Activated CD4-positive, alpha-beta T cell treated with anti-CD3 and anti-CD28 coated beads for 1 hour (primary cell): Measurements from ENCODE around the gene STXBP5L.
"Not testable (repeated sequence)": the region's sequence is repeated elsewhere in the genome, so short reads cannot be mapped to it uniquely, and the experiment has no call there.

Experiments
- DNase-seq: peaks from one replicate; pipeline ENCODE4 v3.0.0-alpha.2; 2020

Gene STXBP5L

GRCh38 chr3:121063628-121064027 lies 155.6 kb downstream of the STXBP5L start:
- DNase-seq: no peak

DNA sequence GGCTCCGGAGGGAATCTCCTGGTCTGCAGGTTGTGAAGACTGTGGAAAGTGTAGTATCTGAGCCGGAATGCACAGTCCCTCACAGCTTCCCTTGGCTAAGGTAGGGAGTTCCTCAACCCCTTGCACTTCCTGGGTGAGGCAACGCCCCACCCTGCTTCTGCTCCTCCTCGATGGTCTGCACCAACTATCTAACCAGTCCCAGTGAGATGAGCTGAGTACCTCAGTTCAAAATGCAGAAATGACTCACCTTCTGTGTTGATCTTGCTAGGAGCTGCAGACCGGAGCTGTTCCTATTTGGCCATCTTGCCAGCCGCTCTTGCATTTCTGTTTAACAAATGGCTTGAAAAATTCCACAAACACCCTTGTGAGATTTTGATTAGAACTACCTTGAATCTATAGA lies 156.1 kb downstream of the STXBP5L start:
- no peak for DNase-seq

GRCh38 chr3:121072133-121072532 lies 164.1 kb downstream of the STXBP5L start:
- DNase-seq: no peak

DNA sequence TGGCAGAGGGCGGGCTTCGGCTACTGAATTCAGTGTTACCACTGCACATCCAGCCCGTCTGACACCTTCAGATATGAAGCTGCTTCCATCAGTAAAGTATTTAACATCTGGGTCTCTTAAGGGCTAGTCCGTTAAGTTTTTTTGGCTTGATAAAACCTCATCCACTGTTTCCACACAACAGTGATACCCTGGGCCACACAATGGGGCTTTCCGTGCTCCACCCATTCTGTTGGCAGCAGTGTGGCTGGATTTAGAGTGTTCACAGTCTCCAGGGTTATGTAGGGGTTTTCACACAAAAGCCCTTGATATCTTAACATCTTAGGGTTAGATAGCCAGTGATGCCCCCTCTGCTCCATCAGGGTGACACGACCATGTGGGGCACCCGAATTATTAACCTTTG lies 165.0 kb downstream of the STXBP5L start:
- DNase-seq: no peak

GRCh38 chr3:121075191-121075590 lies 167.2 kb downstream of the STXBP5L start:
- DNase-seq: no peak

DNA sequence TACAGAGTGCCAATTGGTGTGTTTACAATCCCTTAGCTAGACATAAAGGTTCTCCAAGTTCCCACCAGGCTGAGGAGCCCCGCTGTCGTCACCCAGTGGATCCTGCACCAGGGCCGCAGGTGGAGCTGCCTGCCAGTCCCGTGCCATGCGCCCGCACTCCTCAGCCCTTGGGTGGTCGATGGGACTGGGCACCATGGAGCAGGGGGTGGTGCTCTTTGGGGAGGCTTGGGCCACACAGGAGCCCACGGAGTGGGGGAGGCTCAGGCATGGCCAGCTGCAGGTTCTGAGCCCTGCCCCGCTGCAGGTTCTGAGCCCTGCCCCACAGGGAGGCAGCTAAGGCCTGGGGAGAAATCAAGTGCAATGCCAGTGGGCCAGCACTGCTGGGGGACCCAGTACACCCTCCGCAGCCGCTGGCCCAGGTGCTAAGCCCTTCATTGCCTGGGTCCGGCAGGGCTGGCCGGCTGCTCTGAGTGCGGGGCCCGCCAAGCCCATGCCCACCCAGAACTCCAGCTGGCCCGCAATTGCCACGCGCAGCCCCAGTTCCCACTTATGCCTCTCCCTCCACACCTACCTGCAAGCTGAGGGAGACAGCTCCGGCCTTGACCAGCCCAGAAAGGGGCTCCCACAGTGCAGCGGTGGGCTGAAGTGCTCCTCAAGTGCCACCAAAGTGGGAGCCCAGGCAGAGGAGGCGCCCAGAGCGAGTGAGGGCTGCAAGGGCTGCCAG lies 170.5 kb downstream of the STXBP5L start:
- DNase-seq: not testable (repeated sequence)

DNA sequence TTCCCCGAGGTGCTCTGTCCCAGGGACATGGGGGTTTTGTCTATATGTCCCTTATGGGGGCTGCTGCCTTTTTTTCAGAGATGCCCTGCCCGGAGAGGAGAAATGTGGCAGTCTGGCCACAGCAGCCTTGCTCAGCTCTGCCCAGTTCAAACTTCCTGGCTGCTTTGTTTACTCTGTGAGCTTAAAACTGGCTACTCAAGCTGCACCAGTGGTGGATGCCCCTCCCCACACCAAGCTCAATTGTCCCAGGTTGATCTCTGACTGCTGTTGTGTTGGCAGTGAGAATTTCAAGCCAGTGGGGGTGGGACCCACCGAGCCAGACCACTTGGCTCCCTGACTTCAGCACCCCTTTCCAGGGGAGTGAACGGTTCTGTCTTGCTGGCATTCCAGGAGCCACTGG lies 188.9 kb downstream of the STXBP5L start:
- DNase-seq: no peak

- not testable (repeated sequence) for DNase-seq
Observed at GRCh38 chr3:121111086-121111485, 203.1 kb downstream of the STXBP5L start.

GRCh38 chr3:121111914-121112612 lies 204.1 kb downstream of the STXBP5L start:
- no peak for DNase-seq

DNA sequence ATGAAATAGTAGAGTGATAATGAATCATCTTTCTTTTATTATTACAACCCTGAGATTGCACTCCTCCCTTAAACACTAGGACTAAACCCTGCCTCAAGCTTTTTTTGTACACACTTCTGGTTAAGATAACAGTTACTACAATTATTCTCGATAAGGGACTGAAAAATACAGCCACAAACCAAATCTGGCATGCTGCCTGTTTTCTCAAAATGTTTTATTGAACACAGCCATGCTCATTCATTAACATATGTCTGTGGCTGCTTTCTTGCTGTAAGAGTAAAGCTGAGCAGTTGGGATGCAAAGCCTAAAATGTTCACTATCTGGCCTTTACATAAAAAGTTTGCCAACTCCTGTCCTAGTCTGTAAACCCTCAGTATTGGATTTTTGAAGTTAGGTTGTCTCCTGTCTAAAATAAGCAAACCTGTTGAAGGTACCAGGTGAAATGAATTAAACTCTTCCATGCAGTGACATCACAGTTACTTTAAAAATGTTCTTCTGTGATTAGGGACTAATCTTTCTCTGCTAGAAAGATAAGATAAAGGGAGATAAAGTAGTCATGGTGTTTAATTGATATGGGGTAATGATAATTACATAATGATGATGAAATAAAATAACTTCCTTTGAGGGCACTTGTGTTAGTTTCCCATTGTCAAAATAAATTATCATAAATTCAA lies 218.2 kb downstream of the STXBP5L start:
- no peak for DNase-seq

DNA sequence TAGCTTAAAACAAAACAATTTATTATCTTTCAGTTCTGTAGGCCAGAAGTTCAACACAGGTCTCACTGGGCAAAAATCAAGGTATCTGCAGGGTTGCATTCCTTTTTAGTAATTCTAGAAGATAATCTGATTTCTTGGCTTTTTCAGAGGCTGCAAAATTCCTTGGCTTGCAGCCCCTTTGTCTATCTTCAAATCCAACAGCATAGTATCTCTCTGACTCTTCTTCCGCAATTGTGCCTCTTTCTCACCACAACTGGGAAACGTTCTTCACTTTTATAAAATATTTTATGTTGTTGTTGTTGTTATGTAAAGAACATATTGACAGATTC lies 218.7 kb downstream of the STXBP5L start:
- DNase-seq: no peak

GRCh38 chr3:121152573-121152972 lies 244.6 kb downstream of the STXBP5L start:
- no peak for DNase-seq

GRCh38 chr3:121153851-121154250 lies 245.8 kb downstream of the STXBP5L start:
- DNase-seq: no peak

DNA sequence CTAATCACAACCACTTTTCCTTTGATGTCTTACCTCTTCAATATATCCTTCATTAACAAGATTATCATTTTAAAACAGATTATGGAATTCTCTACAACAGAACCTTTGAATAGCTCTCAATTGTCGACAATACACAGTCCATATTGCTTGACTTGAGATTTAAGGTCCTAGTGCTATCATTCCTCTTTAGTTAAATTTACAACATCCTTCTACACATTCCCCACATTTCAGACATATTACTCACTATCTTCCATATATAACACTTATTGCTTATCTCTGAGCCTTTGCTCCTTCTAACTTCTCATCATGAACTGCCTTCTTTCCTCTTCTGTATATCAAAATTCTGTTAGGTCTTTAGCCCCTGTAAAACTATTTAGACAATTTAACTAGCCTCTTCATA lies 247.0 kb downstream of the STXBP5L start:
- no peak for DNase-seq

GRCh38 chr3:121165397-121165837 lies 257.4 kb downstream of the STXBP5L start:
- no peak for DNase-seq

GRCh38 chr3:121167374-121168139 lies 259.6 kb downstream of the STXBP5L start:
- no peak for DNase-seq

- DNase-seq: no peak
Observed at GRCh38 chr3:121175083-121175482, 267.1 kb downstream of the STXBP5L start.

GRCh38 chr3:121190626-121191025 lies 282.6 kb downstream of the STXBP5L start:
- not testable (repeated sequence) for DNase-seq

DNA sequence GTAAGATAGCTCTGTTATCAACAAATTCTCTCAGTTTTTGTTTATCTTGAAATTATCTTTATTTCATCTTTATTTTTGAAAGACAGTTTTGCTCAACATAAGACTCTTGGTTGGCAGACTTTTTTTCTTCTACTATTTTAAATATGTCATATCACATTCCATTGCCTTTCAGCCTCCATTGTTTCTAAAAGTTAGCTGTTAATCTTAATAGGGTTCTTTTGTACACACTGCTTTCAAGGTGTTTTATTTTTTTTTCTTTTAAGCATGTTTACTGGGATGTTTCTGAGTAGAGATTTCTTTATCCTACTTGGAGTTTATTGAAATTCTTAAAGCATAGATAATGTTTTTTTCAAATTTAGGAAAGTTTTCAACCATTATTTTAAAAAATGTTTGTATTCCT lies 294.6 kb downstream of the STXBP5L start:
- DNase-seq: no peak

DNA sequence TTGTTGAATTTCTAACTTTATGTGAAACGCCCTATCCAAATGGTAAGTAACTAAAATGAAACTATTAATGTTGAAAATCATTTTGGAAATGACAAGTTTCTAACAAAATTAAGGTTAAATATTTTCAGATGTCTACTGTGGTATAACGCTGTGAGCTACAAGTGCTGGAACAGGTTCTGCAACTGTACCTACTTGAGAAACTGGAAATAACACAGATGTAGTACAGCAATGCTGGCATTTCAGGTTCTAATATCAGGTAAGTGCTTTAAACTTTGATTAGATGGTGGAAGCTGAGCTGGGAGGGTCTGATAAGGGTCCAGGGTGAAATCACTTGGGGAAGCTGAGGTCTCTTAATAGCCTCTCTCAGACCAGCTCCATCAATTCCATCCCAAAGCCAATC lies 315.1 kb downstream of the STXBP5L start:
- no peak for DNase-seq

GRCh38 chr3:121228971-121229370 lies 321.0 kb downstream of the STXBP5L start:
- DNase-seq: no peak

- DNase-seq: not testable (repeated sequence)
Observed at GRCh38 chr3:121230194-121230593, 322.2 kb downstream of the STXBP5L start.

GRCh38 chr3:121231872-121232271 lies 323.9 kb downstream of the STXBP5L start:
- no peak for DNase-seq
